ENCODE data around the gene GABPA. TPM values are rescaled to one million over a fixed set of nuclear protein-coding genes. Genes with fewer than 3 reads are reported as not detected.
"Not testable (repeated sequence)": the region's sequence is repeated elsewhere in the genome, so short reads cannot be mapped to it uniquely, and the experiment has no call there.

GABPA gene
- total RNA-seq, 2 experiments from 2014 or later = 25.6 to 27.7 TPM

DNA sequence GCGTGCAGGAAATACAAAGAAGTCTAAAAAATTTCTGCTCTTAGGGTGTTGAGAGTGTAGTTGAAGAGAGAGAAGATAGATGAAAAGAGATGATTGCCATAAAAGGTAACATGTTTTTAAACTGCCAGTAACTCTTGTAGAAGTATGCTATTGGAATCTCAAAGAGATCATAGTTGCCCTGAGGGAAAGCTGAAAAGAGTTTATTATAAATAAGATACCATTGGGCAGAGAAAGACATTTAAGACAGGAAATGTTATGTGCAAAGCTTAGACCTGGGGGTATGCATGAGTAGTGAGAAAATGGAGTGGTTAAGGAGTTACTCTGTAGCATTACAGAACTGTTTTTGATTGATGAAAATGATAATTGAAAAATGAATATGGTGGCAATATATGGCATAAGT lies 17.6 kb downstream of the GABPA start:
- DNase-seq = no peak
- peaks cover 23% of the 10 kb centered on the region for H3K4me1 Mint-ChIP-seq
- H3K27ac Mint-ChIP-seq = no peak overlapping the region
- POLR2A ChIA-PET = interaction anchor here (1.2 kb wide), 1 partner anchor 18 kb away, joined by 4 read pairs; the partner anchor contains the start of gene ATP5PF
- no peak overlapping the region for H3K4me3 Mint-ChIP-seq
- peaks cover 35% of the 10 kb centered on the region for H3K36me3 Mint-ChIP-seq (ENCODE audit: low read depth)
- CTCF ChIA-PET = interaction anchor here (0.7 to 1.4 kb wide), 3 partner anchors 12 to 419 kb away, joined by 3 read pairs; partner anchors contain the start of gene APP
- no peaks in the 10 kb centered on the region for H3K9me3 Mint-ChIP-seq
- no peaks in the 10 kb centered on the region for H3K27me3 Mint-ChIP-seq

DNA sequence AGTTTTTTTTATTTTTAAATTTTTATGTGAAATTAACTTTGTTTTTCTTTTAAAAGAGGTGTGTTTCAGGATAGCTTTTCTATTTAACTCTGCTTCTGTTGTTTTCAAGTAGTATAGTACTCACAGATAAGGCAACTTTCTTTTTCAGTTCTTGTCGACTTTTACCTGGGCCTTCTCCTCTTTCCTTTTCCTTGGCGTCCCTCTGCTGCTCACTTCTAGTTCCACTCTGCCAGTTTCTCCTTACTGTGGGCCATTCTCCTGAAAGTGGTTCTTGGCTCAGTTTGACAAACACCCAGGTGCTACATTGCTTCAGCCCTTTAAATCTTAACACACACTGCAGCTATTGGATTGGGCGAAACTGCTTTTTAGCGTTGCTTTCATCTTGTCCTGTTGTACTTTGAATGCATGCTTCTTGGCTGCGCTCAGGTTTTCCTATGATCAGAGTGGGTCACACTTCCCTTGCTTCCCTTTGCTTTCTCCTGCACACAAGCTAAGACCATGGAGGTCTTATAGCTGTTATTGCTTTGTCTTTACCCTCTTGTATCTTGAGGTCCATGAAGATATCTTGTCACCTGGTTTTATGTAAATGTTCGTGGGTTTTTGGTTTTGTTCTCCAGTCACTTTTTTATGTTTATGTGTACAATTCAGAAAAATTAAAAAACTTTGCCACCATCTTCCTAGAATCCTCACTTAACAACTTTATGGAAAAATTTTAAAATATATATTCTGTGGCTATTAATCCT lies 21.6 kb downstream of the GABPA start:
- Mint-ChIP-seq H3K4me3 (no peak overlapping the region), H3K4me1 (peaks cover 37% of the 10 kb centered on the region), H3K27me3 (no peaks in the 10 kb centered on the region), H3K27ac (no peak overlapping the region), H3K36me3 (ENCODE audit: low read depth) (peaks cover 56% of the 10 kb centered on the region), H3K9me3 (no peaks in the 10 kb centered on the region)
- CTCF ChIA-PET = interaction anchor here (0.5 kb wide), 1 partner anchor 402 kb away, joined by 3 read pairs; no protein-coding TSS in a partner anchor
- no peak for DNase-seq
- POLR2A ChIA-PET = no interaction called here

DNA sequence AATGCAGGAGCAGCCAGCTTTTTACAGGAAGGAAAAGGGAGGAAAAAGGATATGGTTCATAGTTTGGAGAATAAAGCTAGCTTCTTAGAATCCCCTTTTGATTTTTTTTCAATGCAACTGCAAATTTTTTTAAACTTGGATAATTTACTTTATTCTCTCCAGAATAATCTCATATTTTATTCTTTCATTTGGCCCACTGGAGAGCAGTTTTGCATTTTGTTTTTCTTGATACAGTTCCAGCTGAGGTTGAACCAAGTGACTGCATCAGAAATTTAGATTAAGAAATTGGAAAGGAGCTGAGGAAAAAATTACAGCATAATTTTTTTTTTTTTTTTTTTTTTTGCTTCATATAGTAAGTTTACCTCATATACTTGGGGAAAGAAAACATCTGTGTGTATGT lies 22.8 kb downstream of the GABPA start:
- ChIA-PET POLR2A (interaction anchor here (0.6 kb wide), 1 partner anchor 184 kb away, joined by 3 read pairs; no protein-coding TSS in a partner anchor), CTCF (interaction anchor here (1.2 kb wide), 1 partner anchor 150 kb away, joined by 3 read pairs; no protein-coding TSS in a partner anchor)
- H3K4me1 Mint-ChIP-seq = peaks cover 37% of the 10 kb centered on the region
- H3K9me3 Mint-ChIP-seq = no peaks in the 10 kb centered on the region
- H3K27ac Mint-ChIP-seq = no peak overlapping the region
- H3K36me3 Mint-ChIP-seq (ENCODE audit: low read depth) = peaks cover 58% of the 10 kb centered on the region
- no peak for DNase-seq
- no peak overlapping the region for H3K4me3 Mint-ChIP-seq
- no peaks in the 10 kb centered on the region for H3K27me3 Mint-ChIP-seq

DNA sequence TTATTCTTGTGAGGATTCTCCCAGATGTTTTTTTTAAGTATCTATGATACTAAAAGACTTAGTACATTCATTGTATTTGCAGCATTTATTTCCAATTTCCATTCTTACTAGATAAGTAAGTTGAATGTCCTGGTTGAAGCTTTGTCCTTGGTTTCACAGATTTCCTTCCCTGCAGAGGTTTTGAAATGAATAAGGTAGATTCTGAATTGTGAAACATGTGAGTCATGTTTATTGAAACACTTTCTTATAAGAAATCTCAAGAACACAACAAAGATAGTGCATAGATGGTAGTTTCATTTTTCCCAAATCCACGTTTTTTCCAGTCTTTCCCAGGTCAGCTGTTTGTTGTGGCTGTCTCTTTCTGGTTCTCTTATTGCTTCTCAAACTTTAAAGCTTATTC lies 24.8 kb downstream of the GABPA start:
- Mint-ChIP-seq H3K4me3 (no peak overlapping the region), H3K27ac (no peak overlapping the region)
- POLR2A ChIA-PET = interaction anchor here (1.2 kb wide), 1 partner anchor 23 kb away, joined by 3 read pairs; no protein-coding TSS in a partner anchor

GRCh38 chr21:25760061-25760460 lies 25.3 kb downstream of the GABPA start:
- CTCF ChIA-PET = no interaction called here
- Mint-ChIP-seq H3K9me3 (no peaks in the 10 kb centered on the region), H3K4me3 (no peak overlapping the region), H3K27ac (no peak overlapping the region), H3K4me1 (peaks cover 37% of the 10 kb centered on the region), H3K36me3 (ENCODE audit: low read depth) (peaks cover 61% of the 10 kb centered on the region), H3K27me3 (no peaks in the 10 kb centered on the region)
- no peak for DNase-seq
- POLR2A ChIA-PET = interaction anchor here (1.2 kb wide), 1 partner anchor 24 kb away, joined by 3 read pairs; no protein-coding TSS in a partner anchor

More for the DNA sequence above, 24.8 kb downstream of the GABPA start:
- CTCF ChIA-PET = no interaction called here
- no peaks in the 10 kb centered on the region for H3K27me3 Mint-ChIP-seq
- H3K4me1 Mint-ChIP-seq = peaks cover 37% of the 10 kb centered on the region
- no peak for DNase-seq
- H3K9me3 Mint-ChIP-seq = no peaks in the 10 kb centered on the region
- peaks cover 61% of the 10 kb centered on the region for H3K36me3 Mint-ChIP-seq (ENCODE audit: low read depth)

GRCh38 chr21:25760677-25761076 lies 25.9 kb downstream of the GABPA start:
- Mint-ChIP-seq H3K4me1 (peaks cover 37% of the 10 kb centered on the region), H3K9me3 (no peaks in the 10 kb centered on the region), H3K36me3 (ENCODE audit: low read depth) (peaks cover 63% of the 10 kb centered on the region), H3K27ac (no peak overlapping the region), H3K27me3 (no peaks in the 10 kb centered on the region), H3K4me3 (no peak overlapping the region)
- no peak for DNase-seq
- CTCF ChIA-PET = no interaction called here
- POLR2A ChIA-PET = interaction anchor here (0.7 kb wide), 1 partner anchor 26 kb away, joined by 3 read pairs; the partner anchor contains the start of genes ATP5PF and GABPA

GRCh38 chr21:25764065-25764464 lies 29.3 kb downstream of the GABPA start:
- H3K9me3 Mint-ChIP-seq = no peaks in the 10 kb centered on the region
- no peak overlapping the region for H3K27ac Mint-ChIP-seq
- H3K4me1 Mint-ChIP-seq = peaks cover 17% of the 10 kb centered on the region
- peaks cover 61% of the 10 kb centered on the region for H3K36me3 Mint-ChIP-seq (ENCODE audit: low read depth)
- no peaks in the 10 kb centered on the region for H3K27me3 Mint-ChIP-seq
- ChIA-PET CTCF (no interaction called here), POLR2A (no interaction called here)
- no peak for DNase-seq
- no peak overlapping the region for H3K4me3 Mint-ChIP-seq

GRCh38 chr21:25767921-25768320 lies 33.1 kb downstream of the GABPA start:
- no peaks in the 10 kb centered on the region for H3K9me3 Mint-ChIP-seq
- ChIA-PET CTCF (interaction anchor here (1.3 kb wide), 1 partner anchor 33 kb away, joined by 10 read pairs; no protein-coding TSS in a partner anchor), POLR2A (no interaction called here)
- H3K36me3 Mint-ChIP-seq (ENCODE audit: low read depth) = peaks cover 38% of the 10 kb centered on the region
- DNase-seq = no peak
- no peaks in the 10 kb centered on the region for H3K27me3 Mint-ChIP-seq
- no peaks in the 10 kb centered on the region for H3K4me1 Mint-ChIP-seq
- no peak overlapping the region for H3K27ac Mint-ChIP-seq
- no peak overlapping the region for H3K4me3 Mint-ChIP-seq

GRCh38 chr21:25772686-25773085 lies 37.9 kb downstream of the GABPA start:
- H3K9me3 Mint-ChIP-seq = no peaks in the 10 kb centered on the region
- H3K4me1 Mint-ChIP-seq = no peaks in the 10 kb centered on the region
- no peak overlapping the region for H3K27ac Mint-ChIP-seq
- ChIA-PET POLR2A (no interaction called here), CTCF (no interaction called here)
- no peak overlapping the region for H3K4me3 Mint-ChIP-seq
- no peaks in the 10 kb centered on the region for H3K27me3 Mint-ChIP-seq
- no peak for DNase-seq
- peaks cover 8% of the 10 kb centered on the region for H3K36me3 Mint-ChIP-seq (ENCODE audit: low read depth)

DNA sequence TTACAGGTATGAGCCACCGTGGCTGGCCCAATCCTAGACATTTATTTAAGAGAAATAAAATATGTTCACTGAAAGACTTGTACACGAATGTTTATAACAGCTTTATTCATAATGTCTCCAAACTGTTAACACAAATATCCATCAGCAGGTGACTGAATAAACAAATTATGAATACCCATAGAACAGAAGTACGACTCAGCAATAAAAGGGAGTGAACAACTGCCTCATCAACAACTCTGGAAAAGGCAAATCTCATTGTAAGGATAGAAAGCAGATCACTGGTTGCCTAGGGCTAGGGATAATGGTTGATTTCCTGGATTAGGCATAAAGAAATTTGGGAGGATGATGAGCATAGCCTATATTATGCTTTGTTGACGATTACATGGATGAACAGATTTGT lies 41.7 kb downstream of the GABPA start:
- Mint-ChIP-seq H3K27me3 (no peaks in the 10 kb centered on the region), H3K27ac (no peak overlapping the region), H3K4me1 (no peaks in the 10 kb centered on the region), H3K36me3 (ENCODE audit: low read depth) (peaks cover 3% of the 10 kb centered on the region), H3K9me3 (peaks cover 5% of the 10 kb centered on the region), H3K4me3 (no peak overlapping the region)
- DNase-seq = no peak
- POLR2A ChIA-PET = no interaction called here
- CTCF ChIA-PET = no interaction called here

DNA sequence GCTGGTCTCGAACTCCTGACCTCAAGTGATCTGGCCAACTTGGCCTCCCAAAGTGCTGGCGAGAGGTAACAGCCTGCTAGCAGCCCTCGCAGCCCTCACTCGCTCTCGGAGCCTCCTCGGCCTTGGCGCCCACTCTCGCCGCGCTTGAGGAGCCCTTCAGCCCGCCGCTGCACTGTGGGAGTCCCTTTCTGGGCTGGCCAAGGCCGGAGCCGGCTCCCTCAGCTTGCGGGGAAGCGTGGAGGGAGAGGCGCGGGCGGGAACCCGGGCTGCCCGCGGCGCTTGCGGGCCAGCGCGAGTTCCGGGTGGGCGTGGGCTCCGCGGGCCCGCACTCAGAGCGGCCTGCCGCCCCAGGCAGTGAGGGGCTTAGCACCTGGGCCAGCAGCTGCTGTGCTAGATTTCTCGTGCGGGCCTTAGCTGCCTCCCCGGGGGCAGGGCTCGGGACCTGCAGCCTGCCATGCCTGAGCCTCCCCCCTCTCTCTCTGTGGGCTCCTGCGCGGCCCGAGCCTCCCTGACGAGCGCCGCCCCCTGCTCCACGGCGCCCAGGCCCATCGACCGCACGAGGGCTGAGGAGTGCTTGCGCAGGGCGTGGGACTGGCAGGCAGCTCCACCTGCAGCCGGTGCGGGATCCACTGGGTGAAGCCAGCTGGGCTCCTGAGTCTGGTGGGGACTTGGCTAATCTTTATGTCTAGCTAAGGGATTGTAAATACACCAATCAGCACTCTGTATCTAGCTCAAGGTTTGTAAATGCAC lies 43.5 kb downstream of the GABPA start:
- H3K27me3 Mint-ChIP-seq, H3K9me3 Mint-ChIP-seq: not testable (repeated sequence)

DNA sequence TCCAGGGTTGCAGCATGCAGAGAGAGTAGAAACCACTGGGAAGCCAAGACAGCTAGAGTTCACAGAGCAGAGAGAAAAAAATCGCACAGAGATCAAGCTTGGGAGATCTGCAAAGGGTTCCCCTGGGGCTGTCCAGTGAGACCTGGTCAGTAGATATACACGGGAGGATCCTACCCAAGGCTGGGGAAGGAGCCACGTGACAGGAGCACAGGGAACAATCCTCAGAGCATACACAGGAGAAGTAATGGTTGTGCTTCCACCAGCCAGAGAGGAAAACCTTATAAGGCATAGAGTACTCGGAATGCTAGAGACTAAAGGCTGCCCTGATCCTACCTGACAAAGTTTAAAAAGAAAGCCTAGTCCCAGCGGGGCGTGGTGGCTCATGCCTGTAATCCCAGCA lies 53.9 kb downstream of the GABPA start:
- no peaks in the 10 kb centered on the region for H3K36me3 Mint-ChIP-seq (ENCODE audit: low read depth)
- H3K4me3 Mint-ChIP-seq = no peak overlapping the region
- no peak overlapping the region for H3K27ac Mint-ChIP-seq
- H3K27me3 Mint-ChIP-seq = peaks cover 24% of the 10 kb centered on the region
- H3K9me3 Mint-ChIP-seq = no peaks in the 10 kb centered on the region
- peaks cover 15% of the 10 kb centered on the region for H3K4me1 Mint-ChIP-seq
- ChIA-PET POLR2A (interaction anchor here (0.5 kb wide), 1 partner anchor 58 kb away, joined by 3 read pairs; no protein-coding TSS in a partner anchor), CTCF (interaction anchor here (0.7 to 1.9 kb wide), 2 partner anchors 11 to 13 kb away, joined by 5 to 6 read pairs; no protein-coding TSS in a partner anchor)
- DNase-seq = no peak

More for the DNA sequence above, 43.5 kb downstream of the GABPA start:
- POLR2A ChIA-PET; DNase-seq; H3K36me3 Mint-ChIP-seq (ENCODE audit: low read depth); H3K4me1 Mint-ChIP-seq; H3K4me3 Mint-ChIP-seq; H3K27ac Mint-ChIP-seq: not testable (repeated sequence)
- CTCF ChIA-PET = interaction anchor here (1.8 kb wide), 1 partner anchor 23 kb away, joined by 6 read pairs; no protein-coding TSS in a partner anchor
